GM18498 (cell line): ENCODE data around the gene DTWD2.

ENCODE experiments used
- ATAC-seq: cut with Tn5 transposase; IDR thresholded peaks from one replicate; pipeline ENCODE4 v1.9.1; 2021; ENCODE audit warnings: mild to moderate bottlenecking, moderate library complexity; ENCODE audit not compliant: unreplicated experiment

DTWD2 gene, protein sequence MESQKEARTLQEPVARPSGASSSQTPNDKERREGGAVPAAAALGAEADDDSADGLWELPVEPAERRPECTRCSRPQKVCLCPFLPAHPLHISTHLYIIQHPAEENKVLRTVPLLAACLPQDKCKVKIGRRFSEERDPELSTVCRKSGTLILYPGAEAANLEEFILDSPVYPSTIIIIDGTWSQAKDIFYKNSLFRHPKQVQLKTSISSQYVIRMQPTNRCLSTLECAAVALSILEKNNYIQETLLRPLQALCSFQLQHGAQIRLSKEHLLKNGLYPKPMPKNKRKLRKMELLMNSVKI

DNA sequence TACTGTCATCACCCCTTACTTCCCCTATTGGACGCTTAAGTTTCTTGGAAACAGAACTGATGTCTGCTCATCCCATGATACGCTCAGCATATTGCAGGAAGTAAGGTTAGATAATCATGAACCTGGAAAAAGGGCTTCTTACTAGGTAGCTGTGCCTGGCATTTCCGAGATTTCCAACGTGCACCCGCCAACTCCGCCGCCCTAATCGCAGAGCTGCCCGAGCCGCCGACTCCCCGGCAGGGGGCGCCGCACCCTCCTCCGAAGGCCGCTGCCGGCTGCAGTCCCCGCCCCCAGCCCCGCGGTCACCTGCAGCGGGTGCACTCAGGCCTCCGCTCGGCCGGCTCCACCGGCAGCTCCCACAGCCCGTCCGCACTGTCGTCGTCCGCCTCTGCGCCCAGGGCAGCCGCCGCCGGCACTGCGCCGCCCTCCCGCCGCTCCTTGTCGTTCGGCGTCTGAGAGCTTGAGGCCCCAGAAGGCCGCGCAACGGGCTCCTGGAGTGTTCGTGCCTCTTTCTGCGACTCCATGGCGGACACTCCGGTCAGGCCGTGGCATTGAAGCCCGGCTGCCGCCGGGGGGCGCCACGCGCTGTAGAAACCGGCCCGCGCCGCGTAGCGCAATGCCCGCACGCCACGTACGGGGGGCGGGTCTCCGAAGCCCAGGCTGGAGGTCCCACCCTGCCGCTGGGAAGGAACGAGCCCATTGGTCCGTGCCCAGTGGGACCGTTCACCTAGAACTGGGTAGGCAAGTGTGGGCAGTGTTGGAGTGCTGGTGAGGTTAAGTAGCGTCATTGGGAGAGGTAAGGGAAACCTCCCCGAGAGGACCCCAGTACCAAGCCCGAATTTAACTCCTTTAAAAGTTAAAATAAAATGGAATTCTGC is at the start of gene DTWD2:
DTWD2 (minus strand) TSS at position 560 of the 878 bp plus-strand sequence; CDS start at position 524, 36 bp downstream.
- peak; percentile 93 for ATAC-seq

DNA sequence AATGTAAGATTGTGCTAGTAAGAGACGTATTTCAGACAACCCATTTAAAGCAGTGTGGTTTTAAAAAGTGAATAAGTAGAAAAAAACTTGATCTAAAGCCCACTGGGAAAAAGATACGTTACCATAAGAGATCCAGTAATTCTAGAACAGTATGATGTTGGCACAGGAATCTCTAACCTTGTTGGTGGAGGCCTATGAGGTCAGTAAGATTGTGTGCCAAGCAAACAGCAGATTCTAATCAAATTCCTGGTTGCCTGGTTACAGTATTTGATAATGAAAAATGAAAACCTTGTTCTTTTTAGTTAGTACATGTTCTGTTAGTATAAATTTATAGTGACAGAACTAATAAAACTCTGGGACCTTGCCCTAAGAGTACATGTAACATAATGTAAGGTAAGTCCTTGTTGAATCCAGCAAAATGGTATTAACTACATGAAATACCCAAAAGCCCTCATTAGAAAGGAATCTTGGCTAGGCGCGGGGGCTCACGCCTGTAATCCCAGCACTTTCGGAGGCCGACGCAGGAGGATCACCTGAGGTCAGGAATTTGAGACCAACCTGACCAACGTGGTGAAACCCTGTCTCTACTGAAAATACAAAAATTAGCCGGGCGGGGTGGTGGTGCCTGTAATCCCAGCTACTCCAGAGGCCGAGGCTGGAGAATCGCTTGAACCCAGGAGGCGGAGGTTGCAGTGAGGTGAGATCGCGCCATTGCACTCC is 49.3 kb upstream of the DTWD2 start:
- ATAC-seq, result no peak

DNA sequence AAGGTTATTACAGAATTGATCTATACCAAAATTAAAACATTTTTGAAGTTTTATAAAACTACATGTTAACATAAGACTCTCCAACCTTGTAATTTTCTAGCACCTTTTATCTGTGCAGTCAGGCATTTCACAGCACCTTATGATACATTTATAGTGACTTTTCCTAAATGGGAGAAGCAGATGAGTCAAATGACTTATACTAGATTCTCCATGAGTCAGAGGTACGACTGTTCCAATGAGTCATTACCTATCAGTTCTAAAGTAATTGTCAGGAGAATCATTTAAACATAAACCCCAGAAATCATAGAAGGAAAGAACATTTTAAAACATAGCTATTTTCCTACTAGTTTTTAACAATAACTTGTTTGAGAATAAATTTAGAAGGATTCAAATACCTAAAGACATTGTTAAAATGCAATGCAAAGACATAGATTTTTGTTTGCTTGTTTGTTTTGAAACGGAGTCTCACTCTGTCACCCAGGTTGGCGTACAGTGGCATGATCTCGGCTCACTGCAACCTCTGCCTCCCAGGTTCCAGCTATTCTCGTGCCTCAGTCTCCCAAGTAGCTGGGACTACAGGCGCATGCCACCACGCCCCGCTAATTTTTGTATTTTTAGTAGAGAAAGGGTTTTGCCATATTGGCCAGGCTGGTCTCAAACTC is 47.9 kb upstream of the DTWD2 start:
- no peak for ATAC-seq

DNA sequence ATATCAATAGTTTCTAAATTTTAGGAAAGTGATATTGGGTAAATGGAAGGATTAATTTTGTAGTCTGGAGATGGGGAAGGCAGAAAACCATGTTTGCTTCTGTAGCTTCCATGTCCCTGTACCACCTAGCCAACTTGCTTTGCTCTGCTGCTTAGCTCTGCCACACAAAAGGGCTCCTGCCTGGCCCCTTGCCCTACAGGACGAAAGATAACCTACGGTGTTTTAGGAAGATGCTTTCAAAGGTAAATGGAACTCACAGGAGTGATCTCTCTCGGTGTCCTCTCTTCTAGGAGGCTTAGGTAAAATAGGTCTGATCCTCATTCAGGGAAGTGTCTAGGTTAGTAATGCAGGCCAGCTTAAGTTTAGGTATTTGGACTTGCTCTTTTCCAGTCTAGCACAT is 44.8 kb upstream of the DTWD2 start:
- no peak for ATAC-seq

DNA sequence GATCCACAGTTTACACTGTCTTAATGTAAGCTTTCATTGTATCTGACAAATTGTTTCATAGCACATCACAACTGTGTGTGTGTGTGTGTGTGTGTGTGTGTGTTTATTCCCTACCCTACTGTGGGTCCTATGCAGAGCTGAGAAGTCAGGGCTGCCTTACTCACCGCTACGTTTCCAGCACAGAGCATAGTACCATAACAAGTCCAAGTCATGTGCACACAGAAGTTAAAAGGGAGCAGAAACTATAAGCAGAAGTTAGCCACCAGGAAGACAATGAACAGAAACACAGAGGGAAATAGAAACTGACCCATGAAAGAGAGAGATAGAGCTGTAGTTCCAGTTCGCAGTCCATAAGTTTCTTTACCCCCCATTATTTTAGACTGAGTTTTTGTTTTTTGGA is 44.3 kb upstream of the DTWD2 start:
- peak; percentile 46 for ATAC-seq

DNA sequence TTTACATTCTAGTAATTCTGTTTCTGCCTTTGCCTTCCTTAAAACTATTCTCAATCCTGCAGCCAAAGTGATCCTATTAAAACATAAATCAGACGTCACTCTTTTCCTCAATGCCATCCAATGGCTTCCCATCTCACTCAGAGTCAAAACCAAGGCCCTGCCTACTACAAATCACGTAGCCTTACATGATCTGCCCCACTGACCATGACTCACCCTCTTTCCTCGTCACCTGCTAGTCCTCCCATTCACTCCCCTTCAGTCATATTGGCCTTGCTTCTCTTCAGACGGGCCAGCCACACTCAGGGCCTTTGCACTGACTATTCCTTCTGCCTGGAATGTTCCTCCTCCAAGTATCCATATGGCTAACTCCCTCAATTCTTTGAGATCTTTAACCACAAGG is 43.6 kb upstream of the DTWD2 start:
- ATAC-seq, result peak; percentile 55

DNA sequence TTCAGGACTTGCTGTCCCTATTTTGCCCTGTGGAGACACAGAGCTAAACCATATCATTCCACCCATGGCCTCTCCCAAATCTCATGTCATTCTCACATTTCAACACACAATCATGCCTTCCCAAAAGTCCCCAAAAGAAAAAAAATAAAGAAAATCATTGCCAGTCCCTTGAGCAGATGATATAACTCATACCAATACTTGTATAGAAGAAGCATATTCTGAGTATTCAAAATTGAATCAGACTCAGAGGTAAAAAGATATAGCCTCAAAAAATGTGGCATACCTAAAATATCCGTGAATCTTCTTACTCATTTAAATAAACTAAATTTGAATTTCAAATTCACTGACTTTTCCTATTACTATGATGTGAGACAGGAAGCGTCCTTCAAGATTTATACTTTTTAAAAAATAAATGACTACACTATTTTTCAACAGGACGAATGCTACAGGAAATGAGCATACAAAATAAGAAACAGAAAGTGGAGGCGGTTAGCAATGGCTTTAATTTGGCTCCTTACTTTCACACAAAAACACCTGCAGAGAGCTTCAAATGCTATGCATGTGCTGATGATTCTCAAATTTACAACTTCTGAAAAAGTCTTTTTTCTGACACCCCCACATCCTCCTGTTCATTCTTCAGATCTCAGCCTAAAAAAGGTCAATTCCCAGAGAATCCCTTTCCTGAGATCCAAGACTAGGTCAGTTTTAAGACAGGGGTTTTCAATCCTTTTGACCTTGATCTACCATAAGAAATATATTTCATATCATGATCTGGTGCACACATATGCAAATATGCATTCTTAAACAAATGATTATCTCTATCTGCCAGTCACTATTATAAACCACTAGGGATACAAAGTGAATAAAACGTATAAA is 42.9 kb upstream of the DTWD2 start:
- ATAC-seq, result peak; percentile 85

DNA sequence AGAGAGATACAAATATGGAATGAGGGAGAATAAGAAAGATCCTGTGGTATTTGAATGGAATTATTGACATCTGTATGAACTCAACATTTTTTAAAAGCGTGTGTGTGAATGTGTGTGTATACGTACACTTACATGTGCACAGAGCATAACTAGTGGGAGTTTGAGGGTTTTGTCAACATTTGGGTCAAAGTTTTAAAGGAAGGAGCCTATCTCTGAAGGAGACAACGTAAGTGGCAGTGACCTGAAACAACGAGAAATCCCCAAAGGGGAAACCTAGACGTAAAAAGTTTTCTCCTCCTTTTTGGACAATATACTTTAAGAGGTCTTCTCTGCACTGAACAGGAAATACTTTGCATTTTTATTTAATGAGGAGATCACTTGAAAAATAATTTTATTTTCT is 40.2 kb upstream of the DTWD2 start:
- ATAC-seq, result no peak

DNA sequence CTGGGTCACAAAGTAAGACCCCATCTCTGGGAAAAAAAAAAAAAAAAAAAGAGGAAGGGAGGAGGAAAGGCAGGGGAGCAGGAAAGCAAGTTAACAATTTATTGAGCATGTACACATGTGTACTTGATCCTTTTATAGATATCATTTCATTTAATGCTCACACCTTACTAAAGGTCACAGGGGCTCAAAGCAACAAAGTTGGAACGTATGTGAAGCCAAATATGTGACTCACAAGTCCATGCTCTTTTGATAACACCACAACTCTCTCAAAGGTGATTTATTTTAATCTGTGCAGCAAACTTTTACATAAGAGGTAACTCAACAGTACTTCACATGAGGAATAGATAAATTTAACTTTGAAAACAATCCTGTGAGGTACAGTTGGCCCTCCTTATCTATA is 34.4 kb upstream of the DTWD2 start:
- ATAC-seq, result no peak

DNA sequence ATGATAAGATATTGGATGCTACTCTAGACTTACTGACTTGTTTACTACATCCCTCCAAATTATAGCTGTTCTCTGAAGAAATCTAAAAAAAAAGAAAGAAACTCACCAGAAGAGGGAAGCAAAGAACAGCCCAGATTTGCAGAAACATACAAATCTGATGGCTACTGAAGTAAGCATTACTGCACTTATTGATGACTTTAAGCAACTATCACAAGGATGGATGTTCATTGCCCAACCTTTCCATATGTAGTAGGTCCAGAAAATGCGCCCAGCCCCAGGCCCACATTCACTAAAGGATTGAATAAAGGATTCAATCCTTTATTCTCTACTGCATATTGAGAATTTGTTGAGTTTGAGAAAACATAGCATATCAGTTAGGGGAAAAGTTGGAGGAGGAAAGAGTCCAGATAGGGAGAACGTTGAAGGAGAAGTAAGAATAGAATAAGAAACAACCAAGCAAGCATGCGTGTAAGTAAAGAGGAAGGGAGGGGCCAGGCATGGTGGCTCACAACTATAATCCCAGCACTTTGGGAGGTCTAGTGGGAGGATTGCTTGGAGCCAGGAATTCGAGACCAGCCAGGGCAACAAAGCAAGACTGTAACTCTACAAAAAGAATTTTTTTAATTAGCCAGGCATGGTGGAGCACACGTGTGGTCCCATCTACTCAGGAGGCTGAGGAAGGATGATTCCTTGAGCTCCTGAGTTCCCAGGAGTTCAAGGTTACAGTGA is 33.8 kb upstream of the DTWD2 start:
- ATAC-seq, result peak; percentile 72

DNA sequence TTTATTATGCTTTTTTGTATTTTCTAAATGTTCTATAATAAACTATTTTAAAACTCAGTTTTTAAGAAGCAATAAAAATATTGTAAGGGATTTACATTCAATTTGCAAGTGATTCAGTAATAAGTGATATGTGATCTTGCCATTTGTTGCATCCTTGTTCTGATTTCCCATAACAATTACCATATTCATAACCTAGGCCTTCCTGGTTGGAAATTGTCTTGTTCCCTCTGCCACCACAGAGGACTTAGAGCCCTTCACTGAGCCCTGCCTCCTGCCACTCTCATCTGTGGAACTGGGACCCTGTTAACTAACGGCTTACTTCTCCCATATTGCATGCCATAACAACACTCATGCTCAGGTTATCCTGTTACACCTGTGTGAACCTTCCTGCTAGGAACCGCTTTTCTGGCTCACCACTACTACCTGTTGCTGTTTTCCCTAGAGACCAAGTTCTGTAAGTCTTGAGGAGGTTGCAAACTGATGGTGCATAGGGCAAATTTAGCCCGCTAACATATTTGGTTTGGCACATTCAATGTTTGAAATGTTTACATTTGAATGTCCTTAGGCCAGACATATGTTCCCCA is 32.9 kb upstream of the DTWD2 start:
- ATAC-seq, result no peak

DNA sequence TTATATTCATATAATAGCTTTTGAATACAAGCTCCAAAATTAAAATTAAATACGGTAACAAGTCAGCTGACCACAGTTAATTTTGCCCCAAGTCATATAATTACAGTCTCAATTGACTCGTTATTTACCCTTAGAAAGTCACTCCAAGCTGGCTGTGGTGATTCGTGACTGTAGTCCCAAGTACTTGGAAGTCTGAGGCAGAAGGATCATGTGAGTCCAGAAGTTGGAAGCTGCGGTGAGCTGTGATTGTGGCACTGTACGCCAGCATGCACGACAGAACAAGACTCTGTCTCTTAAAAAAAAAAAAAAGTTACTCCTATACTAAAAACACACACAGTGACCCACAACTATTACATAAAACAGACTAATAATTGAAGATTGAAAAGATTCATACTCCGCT is 31.6 kb upstream of the DTWD2 start:
- no peak for ATAC-seq

DNA sequence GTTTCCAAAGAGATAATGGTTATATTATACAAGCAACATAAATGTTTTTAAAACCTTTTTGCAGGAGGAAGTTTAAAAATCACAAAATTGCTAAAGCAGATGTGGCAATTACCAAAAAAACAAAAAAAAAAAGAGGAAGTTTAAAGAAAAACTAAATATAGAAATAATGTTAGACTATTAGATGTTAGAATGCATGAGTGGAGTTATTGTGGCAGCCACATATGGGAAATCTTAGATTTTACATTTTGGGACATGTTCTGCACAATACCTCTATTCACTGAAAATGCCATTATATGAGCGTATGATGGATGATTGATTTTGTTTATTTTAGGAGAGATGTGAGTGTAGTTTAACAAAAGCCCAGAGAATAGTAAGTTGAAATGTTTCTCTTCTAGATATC is 31.2 kb upstream of the DTWD2 start:
- no peak for ATAC-seq

DNA sequence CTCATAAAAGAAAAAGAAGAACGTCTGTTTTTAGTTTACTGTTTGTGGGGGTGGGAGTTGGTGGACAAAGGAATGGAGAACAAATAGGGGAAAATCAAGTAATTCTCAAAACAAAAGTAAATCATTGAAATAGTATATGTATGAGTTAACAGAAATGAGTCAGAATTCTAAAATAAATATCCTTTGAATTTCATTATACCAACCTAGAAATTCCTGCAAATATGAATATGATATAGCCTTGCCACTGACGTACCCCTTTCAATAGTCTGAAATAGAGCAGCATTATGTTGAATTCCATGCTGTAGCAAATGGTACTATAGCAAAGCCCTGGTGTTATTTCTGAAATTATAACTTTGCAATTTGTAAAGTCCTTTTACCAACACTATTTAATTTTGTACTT is 29.6 kb upstream of the DTWD2 start:
- no peak for ATAC-seq

DNA sequence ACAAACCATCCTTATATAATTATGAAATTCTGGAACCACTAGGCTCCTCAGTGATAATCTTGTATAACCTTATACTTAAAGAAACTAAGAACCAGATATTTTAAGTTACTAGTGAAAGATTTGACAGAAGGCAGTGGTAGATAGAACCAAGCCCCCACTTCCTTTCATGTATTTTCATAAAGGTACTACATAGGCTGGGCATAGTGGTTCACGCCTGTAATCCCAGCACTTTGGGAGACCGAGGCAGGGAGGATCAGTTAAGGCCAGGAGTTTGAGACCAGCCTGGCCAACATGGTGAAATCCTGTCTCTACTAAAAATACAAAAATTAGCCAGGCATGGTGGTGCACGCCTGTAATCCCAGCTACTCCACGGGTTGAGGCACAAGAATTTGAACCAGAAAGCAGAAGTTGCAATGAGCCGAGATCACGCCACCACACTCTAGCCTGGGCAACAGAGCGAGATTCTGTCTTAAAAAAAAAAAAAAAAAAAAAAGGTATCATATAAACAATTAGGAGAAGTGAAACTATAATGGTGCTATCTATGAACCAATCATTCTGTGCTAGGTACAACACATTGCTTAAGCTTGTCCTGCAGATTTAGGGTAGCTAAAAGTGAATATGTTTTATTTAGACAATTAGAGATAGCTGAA is 27.9 kb upstream of the DTWD2 start:
- ATAC-seq, result peak; percentile 80

DNA sequence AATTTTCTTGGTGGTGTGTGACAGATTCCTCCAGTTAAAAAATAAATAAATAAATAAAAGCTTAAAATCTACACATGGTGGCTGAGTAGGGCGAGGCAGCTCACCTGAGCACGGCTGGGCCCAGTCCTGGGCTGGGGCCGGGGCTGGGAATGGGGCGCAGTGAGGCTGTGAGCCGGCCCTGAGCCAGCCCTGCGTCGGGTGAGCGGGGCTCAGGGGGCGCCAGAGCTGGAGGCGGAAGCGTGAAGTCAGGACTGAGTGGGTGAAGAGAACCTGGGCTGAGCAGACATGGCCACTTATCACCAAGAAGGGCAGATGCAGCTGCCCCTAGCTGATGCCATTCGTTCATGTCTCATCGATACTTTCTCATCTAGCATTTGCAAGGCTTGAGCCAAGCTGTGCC is 22.8 kb upstream of the DTWD2 start:
- no peak for ATAC-seq

DNA sequence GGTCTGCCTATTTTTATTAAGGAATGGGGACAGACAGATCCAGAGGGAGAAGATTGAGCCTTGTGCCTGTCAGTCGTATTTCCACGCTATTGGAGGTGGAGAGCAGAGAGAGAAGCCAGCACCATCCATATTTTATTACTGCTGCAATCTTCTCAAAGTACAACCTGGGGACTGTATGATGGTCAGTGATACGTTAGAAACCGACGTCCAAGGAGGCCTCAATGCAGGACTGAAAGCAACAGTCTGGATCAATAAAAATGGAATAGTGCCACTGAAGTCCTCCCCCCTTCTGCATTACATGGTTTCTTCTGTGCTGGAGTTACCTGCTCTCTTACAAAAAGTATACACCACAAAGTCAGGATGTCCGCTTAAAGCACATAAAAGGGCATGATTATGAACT is 21.9 kb upstream of the DTWD2 start:
- no peak for ATAC-seq

DNA sequence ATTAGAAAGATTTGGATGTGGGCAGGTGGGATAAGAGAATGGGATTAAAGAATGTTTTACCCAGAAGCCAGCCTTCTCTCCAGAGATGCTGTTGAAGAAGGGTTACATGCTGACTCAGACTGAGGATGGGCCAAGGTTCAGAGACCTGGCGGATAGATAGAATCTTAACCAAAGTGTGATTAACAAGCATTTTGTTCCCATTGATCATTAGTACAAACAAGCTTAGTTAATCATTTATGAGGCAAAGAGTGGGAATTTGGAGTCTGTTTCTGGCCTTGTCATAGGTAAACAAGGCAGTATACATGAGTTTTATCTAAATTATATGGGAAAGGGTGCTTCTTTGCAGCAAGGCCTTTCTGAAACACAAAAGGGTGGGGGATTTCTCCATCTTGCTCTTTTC is 20.8 kb upstream of the DTWD2 start:
- ATAC-seq, result no peak

DNA sequence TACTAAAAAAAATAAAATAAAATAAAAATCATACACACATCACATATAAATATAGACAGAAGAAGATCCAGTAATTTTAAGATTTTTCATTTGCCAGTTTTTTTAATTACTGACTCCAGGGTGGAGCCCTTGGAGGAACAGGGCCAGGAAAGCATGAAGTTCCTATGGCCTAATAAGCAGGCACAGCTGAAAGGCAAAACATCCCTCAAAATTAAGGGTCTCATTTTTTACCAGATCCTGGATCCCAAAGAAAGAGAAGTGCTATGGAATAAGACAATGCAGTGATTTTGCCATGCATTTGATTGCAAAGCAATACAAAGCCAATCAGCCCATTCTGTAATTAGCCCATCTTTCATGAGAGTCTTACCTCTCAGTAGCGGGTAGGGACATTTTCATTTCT is 11.3 kb upstream of the DTWD2 start:
- no peak for ATAC-seq
